Testis (tissue), 2 donors: Measurements from ENCODE around the gene ZXDC.

ENCODE experiments used
- POLR2A ChIP-seq: fragments of 450-650 bp; IDR thresholded peaks from one replicate; pipeline ENCODE4 v1.6.1; 2017; ENCODE audit warnings: antibody characterized with exemption, mild to moderate bottlenecking, moderate library complexity
- TF ChIP-seq, protein P1 (sequence below), 3 experiments: fragments of 450-650 bp in 2 of 3; fragments of 200-600 bp in 1 of 3; sonication (generic) in 1 of 3; IDR thresholded peaks; one replicate each; pipeline ENCODE4 v1.5.1; 2016 to 2019; ENCODE audit warnings: antibody characterized with exemption in 3 of 3, mild to moderate bottlenecking in 2 of 3, moderate library complexity in 1 of 3

- TF ChIP-seq, protein P1, sequence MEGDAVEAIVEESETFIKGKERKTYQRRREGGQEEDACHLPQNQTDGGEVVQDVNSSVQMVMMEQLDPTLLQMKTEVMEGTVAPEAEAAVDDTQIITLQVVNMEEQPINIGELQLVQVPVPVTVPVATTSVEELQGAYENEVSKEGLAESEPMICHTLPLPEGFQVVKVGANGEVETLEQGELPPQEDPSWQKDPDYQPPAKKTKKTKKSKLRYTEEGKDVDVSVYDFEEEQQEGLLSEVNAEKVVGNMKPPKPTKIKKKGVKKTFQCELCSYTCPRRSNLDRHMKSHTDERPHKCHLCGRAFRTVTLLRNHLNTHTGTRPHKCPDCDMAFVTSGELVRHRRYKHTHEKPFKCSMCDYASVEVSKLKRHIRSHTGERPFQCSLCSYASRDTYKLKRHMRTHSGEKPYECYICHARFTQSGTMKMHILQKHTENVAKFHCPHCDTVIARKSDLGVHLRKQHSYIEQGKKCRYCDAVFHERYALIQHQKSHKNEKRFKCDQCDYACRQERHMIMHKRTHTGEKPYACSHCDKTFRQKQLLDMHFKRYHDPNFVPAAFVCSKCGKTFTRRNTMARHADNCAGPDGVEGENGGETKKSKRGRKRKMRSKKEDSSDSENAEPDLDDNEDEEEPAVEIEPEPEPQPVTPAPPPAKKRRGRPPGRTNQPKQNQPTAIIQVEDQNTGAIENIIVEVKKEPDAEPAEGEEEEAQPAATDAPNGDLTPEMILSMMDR (IDR thresholded peaks at IDR 0.05): no peak
- TF ChIP-seq POLR2A: no peak
These were observed 15.9 kb downstream of the ZXDC start for GRCh38 chr3:126459763-126460127.
